NCI-H526 (cell line): ENCODE results near the gene ZSCAN18.
"Not testable (repeated sequence)": the region's sequence is repeated elsewhere in the genome, so short reads cannot be mapped to it uniquely, and the experiment has no call there.

Experiments
- DNase-seq, 2 experiments: peaks; one replicate each; lab custom pipeline; 2025; lab: John Stamatoyannopoulos, UW

Gene ZSCAN18

GRCh38 chr19:58097781-58098681 is at the start of gene ZSCAN18:
TSS of gene ZSCAN18 (minus strand) at chr19:58098231. CDS start at chr19:58090267, 7,964 bp downstream.
- peak; percentile 90 to 97 for DNase-seq

GRCh38 chr19:58147475-58147874 is 49.4 kb upstream of the ZSCAN18 start:
- not testable (repeated sequence) for DNase-seq

- DNase-seq, result no peak
These were observed 47.8 kb upstream of the ZSCAN18 start for GRCh38 chr19:58145849-58146248.

GRCh38 chr19:58134244-58134643 is 36.2 kb upstream of the ZSCAN18 start:
- DNase-seq, result no peak

GRCh38 chr19:58129284-58129683 is 31.3 kb upstream of the ZSCAN18 start:
- DNase-seq, result no peak

- no peak for DNase-seq
These were observed 30.1 kb upstream of the ZSCAN18 start for GRCh38 chr19:58128041-58128685.

GRCh38 chr19:58123354-58123753 is 25.3 kb upstream of the ZSCAN18 start:
- no peak for DNase-seq

- no peak for DNase-seq
These were observed 21.1 kb upstream of the ZSCAN18 start for GRCh38 chr19:58118979-58119733.

- DNase-seq, result no peak
These were observed 20.0 kb upstream of the ZSCAN18 start for GRCh38 chr19:58117841-58118575.

GRCh38 chr19:58108546-58108817 is 10.5 kb upstream of the ZSCAN18 start:
- no peak for DNase-seq

GRCh38 chr19:58107778-58108545 is 9.9 kb upstream of the ZSCAN18 start:
- DNase-seq, result no peak

GRCh38 chr19:58098682-58098998 is 609 bp upstream of the ZSCAN18 start:
- no peak for DNase-seq

- DNase-seq, result no peak
These were observed 682 bp downstream of the ZSCAN18 start for GRCh38 chr19:58097349-58097748.

- DNase-seq, result no peak
These were observed 1.1 kb downstream of the ZSCAN18 start for GRCh38 chr19:58096884-58097283.

- no peak for DNase-seq
These were observed 2.7 kb downstream of the ZSCAN18 start for GRCh38 chr19:58095328-58095727.

GRCh38 chr19:58093071-58093470 is 5.0 kb downstream of the ZSCAN18 start:
- no peak for DNase-seq

GRCh38 chr19:58091251-58091995 is 6.6 kb downstream of the ZSCAN18 start:
- no peak for DNase-seq

- DNase-seq, result no peak
These were observed 8.2 kb downstream of the ZSCAN18 start for GRCh38 chr19:58089846-58090245.

- DNase-seq, result no peak
These were observed 9.4 kb downstream of the ZSCAN18 start for GRCh38 chr19:58088521-58089052.
